Medulla oblongata (tissue), 1 donor: ENCODE data around the gene ZSCAN26.
"Not testable (repeated sequence)": the region's sequence is repeated elsewhere in the genome, so short reads cannot be mapped to it uniquely, and the experiment has no call there.

Experiments used
- DNase-seq: peaks from one replicate; pipeline ENCODE4 v3.0.0-alpha.2; 2015; ENCODE audit errors: extremely low spot score

Gene ZSCAN26

DNA sequence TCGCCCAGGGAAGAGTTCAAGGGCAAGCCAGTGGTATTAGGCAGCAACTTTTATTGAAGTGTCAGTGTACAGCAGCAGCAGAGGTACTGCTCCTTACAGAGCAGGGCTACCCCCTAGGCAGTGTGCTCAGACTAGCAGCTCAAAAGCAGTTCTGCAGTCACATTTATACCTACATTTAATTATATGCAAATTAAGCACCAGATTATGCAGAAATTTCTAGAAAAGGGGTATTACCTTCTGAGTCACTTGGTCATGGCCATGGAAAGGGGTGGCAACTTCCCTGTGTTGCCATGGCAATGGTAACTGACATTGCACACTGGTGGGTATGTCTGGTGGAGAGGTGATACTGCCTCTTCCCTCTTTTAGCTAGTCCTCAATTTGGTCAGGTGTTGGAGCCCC lies 12.8 kb upstream of the ZSCAN26 start:
- DNase-seq, result no peak

DNA sequence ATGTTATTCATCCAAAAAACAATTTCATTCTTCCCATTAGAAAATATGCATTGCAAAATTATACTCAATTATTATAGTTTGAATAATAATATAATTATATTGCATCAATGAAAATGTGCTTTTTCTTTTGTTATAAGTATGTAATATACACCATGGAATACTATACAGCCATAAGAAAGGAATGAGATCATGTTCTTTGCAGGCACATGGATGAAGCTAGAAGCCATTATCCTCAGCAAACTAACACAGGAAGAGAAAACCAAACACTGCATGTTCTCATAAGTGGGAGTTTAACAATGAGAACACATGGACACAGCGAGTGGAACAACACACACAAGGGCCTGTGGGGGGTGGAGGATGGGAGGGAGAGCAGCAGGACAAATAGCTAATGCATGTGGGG lies 9.9 kb upstream of the ZSCAN26 start:
- DNase-seq, result no peak

- peak; percentile 79 for DNase-seq
These were observed 7.8 kb upstream of the ZSCAN26 start, which contains the start of gene NKAPL for GRCh38 chr6:28258877-28259777. Gene NKAPL, plus strand, starts transcription at chr6:28259297. Its CDS starts 75 bp downstream, at chr6:28259372.

- no peak for DNase-seq
These were observed 3.0 kb upstream of the ZSCAN26 start for GRCh38 chr6:28263922-28264321.

GRCh38 chr6:28264834-28265401 lies 2.0 kb upstream of the ZSCAN26 start:
- DNase-seq, result no peak

DNA sequence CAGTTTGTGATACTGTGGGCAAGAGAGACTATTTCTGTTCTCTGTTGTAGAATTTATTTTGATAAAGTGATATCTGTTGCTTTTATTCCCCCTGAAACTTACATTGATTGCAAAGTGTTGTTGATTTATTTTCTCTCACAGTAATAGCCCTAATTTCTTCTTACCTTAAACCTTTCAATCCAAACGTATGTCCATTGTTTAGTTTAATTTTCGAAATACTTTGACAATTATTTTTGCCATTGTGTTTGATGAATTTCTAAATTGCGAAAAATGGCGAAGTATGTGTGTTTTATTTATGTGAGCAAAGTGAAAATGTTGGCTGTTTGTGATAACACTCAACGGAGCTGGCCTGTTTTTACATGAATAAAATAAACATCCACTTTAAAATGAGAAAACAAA lies 381 bp upstream of the ZSCAN26 start:
- no peak for DNase-seq

GRCh38 chr6:28267695-28268059 lies 734 bp downstream of the ZSCAN26 start:
- no peak for DNase-seq

DNA sequence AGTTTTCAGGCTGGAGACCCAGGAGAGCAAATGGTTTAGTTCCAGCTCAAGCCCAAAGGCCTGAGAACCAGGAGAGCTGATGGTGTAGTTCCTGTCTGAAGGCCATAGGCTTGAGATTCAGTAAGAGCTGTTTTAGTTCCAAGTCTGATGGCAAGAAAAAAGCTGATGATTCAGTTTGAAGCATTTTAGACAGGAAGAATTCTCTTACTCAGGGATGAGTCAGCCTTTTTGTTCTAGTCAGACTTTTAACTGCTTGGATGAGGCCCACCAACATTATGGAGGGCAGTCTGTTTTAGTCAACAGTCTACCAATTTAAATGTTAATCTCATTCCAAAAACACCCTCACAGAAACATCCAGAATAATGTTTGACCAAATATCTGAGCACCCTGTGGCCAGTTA lies 2.5 kb downstream of the ZSCAN26 start:
- DNase-seq, result no peak

DNA sequence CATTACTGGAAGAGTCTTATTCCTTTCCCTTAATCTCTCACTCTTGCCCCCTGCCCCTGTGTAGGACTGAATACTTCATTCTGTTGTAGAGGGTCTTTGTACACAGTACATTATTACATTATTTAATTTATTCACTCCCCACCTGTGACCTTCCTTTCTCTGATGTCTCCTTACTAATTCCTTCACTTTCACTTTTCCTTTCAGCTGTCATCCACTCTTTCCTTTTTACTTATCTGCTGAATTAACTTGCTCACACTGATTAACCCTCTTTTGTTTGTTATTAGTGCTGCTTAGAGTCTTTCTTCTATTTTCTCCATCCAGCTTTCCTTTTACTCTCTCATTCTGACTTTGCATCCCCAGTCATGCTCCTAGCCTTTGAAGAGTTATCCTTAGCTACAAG lies 7.9 kb downstream of the ZSCAN26 start:
- no peak for DNase-seq

DNA sequence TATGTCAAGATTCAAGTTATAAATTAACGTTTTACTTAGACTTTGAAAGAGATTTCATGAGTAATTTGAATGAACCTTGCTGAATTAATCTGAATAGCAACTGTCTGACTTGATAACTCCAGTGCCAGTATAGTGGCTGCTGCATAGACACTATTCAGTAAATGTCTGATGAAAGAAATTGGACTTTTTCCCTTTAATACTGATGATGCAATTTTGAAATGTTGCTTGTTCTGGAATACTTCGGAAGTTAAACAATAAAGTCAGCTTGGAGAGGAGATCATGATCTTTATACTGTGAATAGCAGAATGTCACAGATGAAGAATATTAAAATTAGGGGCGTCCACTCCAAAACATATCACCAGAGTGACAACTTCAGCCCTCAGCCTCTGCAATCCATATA lies 10.8 kb downstream of the ZSCAN26 start:
- no peak for DNase-seq

- no peak for DNase-seq
These were observed 13.8 kb downstream of the ZSCAN26 start for GRCh38 chr6:28280595-28281287.

DNA sequence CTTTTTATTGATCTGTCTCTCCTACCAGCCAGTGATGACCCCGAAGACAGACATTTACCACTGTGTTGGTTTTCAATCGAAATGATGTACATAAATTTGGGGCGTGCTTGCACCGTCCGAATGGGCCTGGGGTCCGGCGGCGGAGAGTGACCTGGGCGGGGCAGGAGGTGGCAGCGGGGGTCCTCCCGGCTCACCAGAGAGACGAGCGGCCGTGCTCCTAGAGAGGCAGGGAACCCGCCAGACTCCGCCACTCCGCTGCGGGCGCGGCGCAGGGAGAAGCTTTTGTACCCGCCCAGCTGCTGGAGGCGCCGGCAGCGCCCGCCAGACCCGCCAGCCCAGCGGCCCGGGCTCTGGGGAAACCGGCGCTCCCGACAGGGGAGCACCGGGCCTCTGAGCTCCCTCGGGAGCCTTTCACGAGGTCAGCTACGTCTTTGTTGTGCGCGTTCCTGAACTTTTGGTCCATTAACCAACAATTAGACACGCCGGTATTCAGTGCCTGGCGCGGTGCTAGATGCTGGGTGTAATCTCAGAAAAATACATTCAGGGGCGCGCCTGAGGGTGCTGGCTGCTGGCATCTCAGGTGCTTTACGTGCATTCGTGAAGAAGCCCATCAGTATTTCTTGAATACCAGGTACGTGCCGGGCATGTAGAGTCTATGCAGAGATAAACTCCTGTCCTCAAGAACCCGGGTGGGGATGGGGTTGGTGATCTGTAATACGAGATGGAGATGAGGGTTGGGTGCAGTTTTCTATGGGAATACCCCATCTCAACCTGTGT lies 14.5 kb downstream of the ZSCAN26 start, which contains the start of gene PGBD1:
TSS of gene PGBD1 (plus strand) at position 285 of the 777 bp plus-strand sequence. CDS start 2,242 bp downstream, outside the sequence.
- DNase-seq, result peak; percentile 50

DNA sequence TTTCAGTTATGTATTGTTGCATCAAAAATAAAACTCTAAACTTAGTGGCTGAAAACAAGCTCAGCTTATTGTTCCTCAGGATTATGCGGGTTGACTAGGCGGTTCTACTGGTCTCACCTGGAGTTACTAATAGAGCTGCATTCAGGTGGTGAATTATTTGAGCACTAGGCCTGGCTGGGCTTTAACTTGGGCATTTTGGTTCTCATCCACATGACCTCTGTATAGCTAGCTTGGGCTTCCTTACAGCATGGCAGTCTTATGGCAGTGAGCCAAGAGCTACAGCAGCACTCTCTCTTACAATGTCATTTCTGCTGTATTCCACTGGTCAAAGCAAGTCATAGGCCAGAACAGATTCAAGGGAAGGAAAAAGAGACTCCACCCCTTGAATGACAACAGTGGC lies 16.0 kb downstream of the ZSCAN26 start:
- DNase-seq, result no peak

DNA sequence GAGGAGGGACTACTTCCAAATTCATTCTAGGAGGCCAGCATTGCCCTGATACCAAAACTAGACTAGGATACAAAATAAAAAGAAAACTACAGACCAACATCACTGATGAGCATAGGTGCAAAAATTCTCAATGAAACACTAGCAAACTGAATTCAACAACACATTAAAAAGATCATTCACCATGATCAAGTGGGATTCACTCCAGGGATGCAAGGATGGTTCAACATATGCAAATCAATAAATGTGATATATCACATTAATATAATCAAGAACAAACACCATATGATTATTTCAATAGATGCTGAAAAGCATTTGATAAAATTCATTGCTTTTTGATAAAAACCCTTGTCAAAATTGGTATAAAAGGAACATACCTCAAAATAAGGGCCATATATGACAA lies 24.6 kb downstream of the ZSCAN26 start:
- no peak for DNase-seq

- DNase-seq, result no peak
These were observed 28.4 kb downstream of the ZSCAN26 start for GRCh38 chr6:28295326-28295725.

DNA sequence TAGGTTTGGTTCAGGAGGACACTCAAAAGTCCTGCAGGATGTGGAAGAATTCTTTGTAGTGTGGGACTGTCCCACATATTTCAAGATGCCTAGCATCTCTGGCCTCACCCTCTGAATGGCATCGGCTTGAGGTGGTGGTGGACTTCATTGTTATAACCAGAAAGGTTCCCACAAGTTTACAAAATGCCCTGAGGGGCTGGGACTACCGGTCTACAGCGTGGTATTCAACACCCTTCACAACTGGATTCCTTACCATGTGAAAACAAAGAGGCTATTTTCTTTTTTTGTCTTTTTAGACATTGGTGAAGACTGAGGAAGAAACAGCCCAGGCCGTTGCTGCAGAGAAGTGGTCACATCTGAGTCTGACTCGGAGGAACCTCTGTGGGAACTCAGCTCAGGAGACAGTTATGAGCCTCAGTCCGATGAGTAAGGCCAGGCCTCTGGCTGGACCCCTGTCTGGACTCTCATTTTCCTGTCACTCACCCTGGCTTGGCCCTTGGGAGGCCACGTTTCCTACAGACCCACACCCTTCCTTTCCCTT lies 29.6 kb downstream of the ZSCAN26 start:
- no peak for DNase-seq

GRCh38 chr6:28303570-28303969 lies 36.6 kb downstream of the ZSCAN26 start:
- no peak for DNase-seq

DNA sequence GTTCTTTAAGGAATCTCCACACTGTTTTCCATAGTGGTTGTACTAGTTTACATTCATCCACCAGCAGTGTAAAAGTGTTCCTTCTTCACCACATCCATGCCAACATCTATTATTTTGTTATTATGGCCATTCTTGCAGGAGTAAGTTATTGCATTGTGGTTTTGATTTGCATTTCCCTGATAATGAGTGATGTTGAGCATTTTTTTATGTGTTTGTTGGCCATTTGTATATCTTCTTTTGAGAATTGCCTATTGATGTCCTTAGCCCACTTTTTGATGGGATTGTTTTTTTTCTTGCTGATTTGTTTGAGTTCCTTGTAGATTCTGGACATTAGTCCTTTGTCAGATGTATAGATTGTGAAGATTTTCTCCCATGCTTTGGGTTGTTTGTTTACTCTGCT lies 39.4 kb downstream of the ZSCAN26 start:
- DNase-seq, result not testable (repeated sequence)

DNA sequence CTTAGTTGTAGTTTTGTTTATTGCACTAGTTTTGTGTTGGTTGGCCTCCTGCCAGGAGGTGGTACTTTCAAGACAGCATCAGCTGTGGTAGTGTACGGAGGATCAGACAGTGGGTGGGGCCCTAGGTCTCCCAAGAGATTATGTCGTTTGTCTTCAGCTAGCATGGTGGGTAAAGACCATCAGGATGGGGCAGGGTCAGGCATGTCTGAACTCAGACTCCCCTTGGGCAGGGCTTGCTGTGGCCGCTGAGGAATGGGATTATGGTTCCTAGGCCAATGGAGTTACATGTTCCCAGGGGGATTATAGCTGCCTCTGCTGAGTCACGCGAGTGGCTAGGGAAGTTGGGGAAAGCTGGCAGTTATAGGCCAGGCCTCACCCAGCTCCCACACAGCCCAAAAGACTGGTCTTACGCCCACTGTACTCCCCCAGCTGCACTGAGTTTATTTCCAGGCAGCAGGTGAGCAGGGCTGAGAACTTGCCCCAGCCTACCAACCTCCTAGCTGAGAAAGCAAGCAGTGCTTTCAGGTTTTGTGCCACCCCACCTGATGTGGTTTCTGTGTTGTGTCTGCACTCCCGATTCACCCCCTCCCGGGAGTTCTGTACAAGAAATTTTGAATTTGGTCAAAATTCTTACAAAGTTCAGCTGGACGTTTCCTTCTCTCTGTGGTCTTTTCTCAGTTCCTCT lies 44.3 kb downstream of the ZSCAN26 start:
- no peak for DNase-seq

- DNase-seq, result no peak
These were observed 46.0 kb downstream of the ZSCAN26 start for GRCh38 chr6:28312939-28313338.

DNA sequence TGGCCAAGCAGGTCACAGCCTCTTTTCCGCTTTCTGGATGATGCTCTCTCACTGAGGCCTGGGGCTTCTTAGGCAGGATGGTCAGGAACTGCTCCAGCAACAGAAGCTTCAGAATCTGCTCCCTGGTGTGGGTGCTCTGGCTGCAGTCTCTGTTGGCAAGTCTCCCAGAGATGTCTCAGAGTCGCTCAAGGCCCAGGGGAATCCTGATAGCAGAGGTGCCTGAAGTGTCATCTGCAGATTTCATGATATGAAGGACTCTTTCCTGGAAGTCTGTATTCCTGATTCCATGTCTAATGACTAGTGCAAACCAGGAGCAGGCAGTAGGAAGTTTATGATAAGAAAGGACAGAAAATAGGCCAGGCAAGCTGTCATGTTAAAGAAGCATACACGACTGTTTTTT lies 48.7 kb downstream of the ZSCAN26 start:
- DNase-seq, result no peak
